DMS153 treated with DMSO at 0.1 percent for 48 hours (cell line): ENCODE results near the gene PEX11G.
"Not testable (repeated sequence)": the region's sequence is repeated elsewhere in the genome, so short reads cannot be mapped to it uniquely, and the experiment has no call there.

Experiments
- DNase-seq: peaks from one replicate; lab custom pipeline; 2025; ENCODE audit not compliant: unreplicated experiment; lab: John Stamatoyannopoulos, UW

PEX11G gene

GRCh38 chr19:7441468-7442146 is 47.2 kb downstream of the PEX11G start:
- DNase-seq, result no peak

- no peak for DNase-seq
Observed at GRCh38 chr19:7440188-7440975, 48.5 kb downstream of the PEX11G start.

GRCh38 chr19:7435586-7435985 is 53.2 kb downstream of the PEX11G start:
- no peak for DNase-seq

- no peak for DNase-seq
Observed at GRCh38 chr19:7434391-7434790, 54.4 kb downstream of the PEX11G start.

GRCh38 chr19:7433456-7433855 is 55.4 kb downstream of the PEX11G start:
- DNase-seq, result not testable (repeated sequence)

- no peak for DNase-seq
Observed at GRCh38 chr19:7429638-7430282, 59.1 kb downstream of the PEX11G start.

GRCh38 chr19:7428651-7429113 is 60.2 kb downstream of the PEX11G start:
- DNase-seq, result no peak

GRCh38 chr19:7427944-7428343 is 60.9 kb downstream of the PEX11G start:
- DNase-seq, result no peak

GRCh38 chr19:7426986-7427385 is 61.8 kb downstream of the PEX11G start:
- DNase-seq, result no peak
